GM06990 (cell line): Measurements from ENCODE around the gene PLAAT5.

Source experiments
- DNase-seq: peaks from one replicate; pipeline ENCODE4 v3.0.0-alpha.2; 2011; ENCODE audit not compliant: insufficient read length; ENCODE audit errors: extremely low read depth
- H3K27me3 ChIP-seq: replicated peaks from 2 replicates; pipeline ENCODE4 v1.6.0; 2011; ENCODE audit warnings: low read length; ENCODE audit not compliant: control insufficient read depth, insufficient read depth
- H3K36me3 ChIP-seq: 2 replicates; pipeline ENCODE4 v1.5.1; 2011; ENCODE audit warnings: low read length; ENCODE audit not compliant: control insufficient read depth, insufficient read depth
- H3K4me3 ChIP-seq: replicated peaks from 2 replicates; pipeline ENCODE4 v1.5.1; 2011; ENCODE audit warnings: low read depth, mild to moderate bottlenecking, control low read depth, low read length
- TF ChIP-seq, protein P1 (sequence below): IDR thresholded peaks from 2 replicates; pipeline ENCODE4 v1.5.1; 2011; ENCODE audit warnings: low read length, control low read depth, mild to moderate bottlenecking, inconsistent platforms; ENCODE audit not compliant: insufficient read depth, poor library complexity, severe bottlenecking

The PLAAT5 gene

DNA sequence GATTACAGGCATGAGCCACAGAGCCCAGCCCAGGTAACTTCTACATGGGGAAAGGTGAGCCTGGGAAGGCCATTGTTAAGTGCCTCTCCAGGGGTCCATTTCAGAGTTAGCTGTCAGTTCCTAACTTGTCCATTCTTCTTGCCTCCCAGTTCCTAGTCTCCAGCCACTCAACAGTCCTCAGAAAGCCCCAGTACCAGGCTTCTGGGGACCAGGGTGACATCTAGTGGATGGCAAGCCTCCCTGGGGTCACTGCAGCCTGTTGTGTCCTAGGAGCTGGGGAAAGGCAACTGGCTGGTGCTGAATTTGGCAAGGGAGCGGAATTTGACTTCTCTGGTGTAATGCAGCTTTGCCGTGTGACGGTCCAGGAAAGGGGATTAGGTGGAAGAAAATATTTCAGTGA lies 17.0 kb upstream of the PLAAT5 start:
- TF ChIP-seq, protein P1, sequence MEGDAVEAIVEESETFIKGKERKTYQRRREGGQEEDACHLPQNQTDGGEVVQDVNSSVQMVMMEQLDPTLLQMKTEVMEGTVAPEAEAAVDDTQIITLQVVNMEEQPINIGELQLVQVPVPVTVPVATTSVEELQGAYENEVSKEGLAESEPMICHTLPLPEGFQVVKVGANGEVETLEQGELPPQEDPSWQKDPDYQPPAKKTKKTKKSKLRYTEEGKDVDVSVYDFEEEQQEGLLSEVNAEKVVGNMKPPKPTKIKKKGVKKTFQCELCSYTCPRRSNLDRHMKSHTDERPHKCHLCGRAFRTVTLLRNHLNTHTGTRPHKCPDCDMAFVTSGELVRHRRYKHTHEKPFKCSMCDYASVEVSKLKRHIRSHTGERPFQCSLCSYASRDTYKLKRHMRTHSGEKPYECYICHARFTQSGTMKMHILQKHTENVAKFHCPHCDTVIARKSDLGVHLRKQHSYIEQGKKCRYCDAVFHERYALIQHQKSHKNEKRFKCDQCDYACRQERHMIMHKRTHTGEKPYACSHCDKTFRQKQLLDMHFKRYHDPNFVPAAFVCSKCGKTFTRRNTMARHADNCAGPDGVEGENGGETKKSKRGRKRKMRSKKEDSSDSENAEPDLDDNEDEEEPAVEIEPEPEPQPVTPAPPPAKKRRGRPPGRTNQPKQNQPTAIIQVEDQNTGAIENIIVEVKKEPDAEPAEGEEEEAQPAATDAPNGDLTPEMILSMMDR = peak; percentile 69
- H3K36me3 ChIP-seq = no peaks in the 10 kb centered on the region
- no peak overlapping the region for H3K4me3 ChIP-seq
- DNase-seq = no peak
- H3K27me3 ChIP-seq = no peaks in the 10 kb centered on the region; the same call in none of the 2 replicates

DNA sequence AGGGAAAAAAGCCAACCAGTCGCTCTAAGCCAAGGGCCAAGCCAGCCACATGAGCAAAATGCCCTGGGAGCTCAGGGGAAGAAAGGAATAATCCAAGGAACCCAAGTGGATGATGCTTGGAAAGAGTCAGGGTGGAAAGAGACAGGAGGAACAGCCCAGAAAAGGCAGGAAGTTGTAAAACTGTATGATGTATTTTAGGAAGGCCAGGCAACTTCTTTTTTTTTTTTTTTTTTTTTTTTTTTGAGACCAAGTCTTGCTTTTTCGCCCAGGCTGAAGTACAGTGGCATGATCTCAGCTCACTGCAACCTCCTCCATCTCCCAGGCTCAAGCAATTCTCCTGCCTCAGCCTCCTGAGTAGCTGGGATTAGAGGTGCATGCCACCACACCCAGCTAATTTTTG lies 16.5 kb upstream of the PLAAT5 start:
- DNase-seq = no peak
- H3K36me3 ChIP-seq = no peaks in the 10 kb centered on the region
- no peak overlapping the region for H3K4me3 ChIP-seq
- TF ChIP-seq, protein P1 = no peak
- H3K27me3 ChIP-seq = no peaks in the 10 kb centered on the region; the same call in none of the 2 replicates

DNA sequence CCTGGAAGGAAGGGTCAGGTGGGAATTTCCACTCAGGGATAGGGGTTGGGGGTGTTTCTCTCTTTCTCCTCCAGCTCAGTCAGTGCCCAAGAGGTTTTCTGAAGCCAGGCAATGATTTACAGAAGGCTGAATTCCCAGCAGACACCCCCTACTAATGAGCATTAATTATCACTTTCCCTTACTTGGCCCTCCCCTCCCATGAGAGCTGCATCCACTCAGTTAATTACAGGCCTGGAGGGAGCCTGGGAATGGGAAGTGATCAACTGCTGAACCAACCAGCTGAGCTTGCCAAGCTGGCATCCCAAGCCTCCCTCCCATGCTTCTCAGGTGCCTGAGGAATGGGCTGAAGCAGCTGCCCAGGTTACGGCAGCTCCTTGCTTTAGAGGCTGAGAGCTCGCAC lies 15.9 kb upstream of the PLAAT5 start:
- H3K4me3 ChIP-seq = no peak overlapping the region
- no peak for DNase-seq
- TF ChIP-seq, protein P1 = no peak

DNA sequence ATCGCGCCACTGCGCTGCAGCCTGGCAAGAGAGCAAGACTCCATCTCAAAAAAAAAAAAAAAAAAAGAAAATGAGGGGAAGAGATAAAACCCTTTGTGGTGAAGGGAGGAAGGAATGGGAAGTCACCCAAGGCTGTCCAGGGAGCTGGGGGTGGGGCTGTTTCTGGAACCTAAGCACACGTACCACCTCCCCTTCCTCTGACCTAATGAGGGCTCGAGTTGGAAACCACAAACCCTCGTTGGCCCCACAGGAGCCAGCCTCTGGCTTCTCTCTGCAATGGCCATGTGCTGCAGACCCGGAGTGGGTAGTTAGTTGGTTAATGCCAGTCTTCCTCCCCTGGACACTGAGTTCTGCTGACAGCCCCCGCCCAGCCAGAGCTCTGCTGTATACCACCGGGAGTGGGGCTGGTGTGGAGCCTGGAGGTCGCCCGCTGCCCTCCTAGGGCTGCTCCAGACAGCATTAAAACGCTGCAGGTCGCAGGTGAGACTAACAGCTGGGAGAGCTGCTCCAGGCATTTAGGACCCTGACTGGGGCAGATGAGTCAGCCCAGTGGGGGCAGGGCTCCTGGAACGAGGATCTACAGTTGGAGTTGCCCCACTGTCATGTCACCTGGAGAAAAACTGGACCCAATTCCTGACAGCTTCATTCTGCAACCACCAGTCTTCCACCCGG lies 15.0 kb upstream of the PLAAT5 start, which contains the start of gene LGALS12:
TSS of gene LGALS12 (plus strand) at position 228 of the 672 bp plus-strand sequence. CDS start at position 603, 375 bp downstream.
- Histone ChIP-seq H3K27me3 (no peaks in the 10 kb centered on the region; the same call in none of the 2 replicates), H3K36me3 (no peaks in the 10 kb centered on the region), H3K4me3 (no peak within 1 kb of the TSS)
- DNase-seq = no peak
- TF ChIP-seq, protein P1 = no peak

More for the DNA sequence above, 15.9 kb upstream of the PLAAT5 start:
- Histone ChIP-seq H3K36me3 (no peaks in the 10 kb centered on the region), H3K27me3 (no peaks in the 10 kb centered on the region; the same call in none of the 2 replicates)

DNA sequence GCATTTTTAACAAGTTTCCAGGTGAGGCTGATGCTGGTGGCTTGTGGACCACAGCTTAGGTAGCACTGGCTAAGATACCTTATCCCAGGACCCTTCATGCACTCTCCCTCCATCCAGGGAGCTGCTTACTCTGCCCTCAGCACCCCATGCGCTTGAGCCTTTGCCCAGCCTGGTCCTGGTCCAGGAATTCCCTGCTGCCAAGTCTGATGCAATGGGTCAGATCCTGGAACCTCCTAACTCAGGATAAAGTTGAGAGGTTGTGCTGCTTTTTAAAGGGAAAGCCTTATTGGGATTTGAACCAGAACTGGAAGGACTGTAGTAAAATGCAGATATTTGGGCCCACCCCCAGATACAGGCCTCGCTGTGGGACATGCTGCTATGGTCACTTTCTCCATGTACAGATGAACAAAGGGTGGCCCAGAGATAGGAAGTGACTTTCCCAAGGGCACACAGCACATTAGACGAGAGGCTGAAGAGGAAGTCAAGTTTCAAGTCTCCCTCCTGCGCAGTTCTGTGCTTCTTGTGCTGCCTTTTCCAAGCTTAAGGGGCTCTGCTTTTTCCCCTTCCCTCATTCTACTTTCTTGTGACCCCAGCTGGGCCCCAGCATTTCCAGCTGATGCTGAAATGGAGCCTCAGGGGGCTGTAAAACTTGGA lies 14.1 kb upstream of the PLAAT5 start:
- TF ChIP-seq, protein P1 = no peak
- DNase-seq = no peak

More for the DNA sequence above, 14.1 kb upstream of the PLAAT5 start:
- Histone ChIP-seq H3K36me3 (no peaks in the 10 kb centered on the region), H3K27me3 (no peaks in the 10 kb centered on the region; the same call in none of the 2 replicates), H3K4me3 (no peak overlapping the region)
